ENCODE results near the gene ERMP1.

The ERMP1 gene

GRCh38 chr9:5789489-5789888, 43.4 kb downstream of the ERMP1 start:
- Histone ChIP-seq H3K4me3 (ENCODE audit: low read depth, low read length) (no peak overlapping the region), H3K4me1 (peaks cover 5% of the 10 kb centered on the region), H2AFZ (no peak overlapping the region), H3K9me3 (ENCODE audit: control insufficient read depth, low read length) (no peaks in the 10 kb centered on the region), H3K27ac (no peak overlapping the region), H3K4me2 (ENCODE audit: low read length) (no peak overlapping the region), H3K9ac (no peak overlapping the region), H3K79me2 (peaks cover 7% of the 10 kb centered on the region), H3K36me3 (ENCODE audit: control insufficient read depth, insufficient read depth, low read length) (no peaks in the 10 kb centered on the region), H3K27me3 (ENCODE audit: control insufficient read depth, insufficient read depth, low read length) (no peaks in the 10 kb centered on the region)
- no peak for TF ChIP-seq CTCF (IDR thresholded peaks at IDR 0.05)

- Histone ChIP-seq H3K9ac (no peak overlapping the region), H3K4me2 (ENCODE audit: low read length) (no peak overlapping the region), H3K4me1 (peaks cover 5% of the 10 kb centered on the region), H3K4me3 (ENCODE audit: low read depth, low read length) (no peak overlapping the region), H3K36me3 (ENCODE audit: control insufficient read depth, insufficient read depth, low read length) (no peaks in the 10 kb centered on the region), H3K27ac (no peak overlapping the region), H3K9me3 (ENCODE audit: control insufficient read depth, low read length) (no peaks in the 10 kb centered on the region), H2AFZ (no peak overlapping the region), H3K79me2 (peaks cover 4% of the 10 kb centered on the region), H3K27me3 (ENCODE audit: control insufficient read depth, insufficient read depth, low read length) (no peaks in the 10 kb centered on the region)
- no peak for TF ChIP-seq CTCF (IDR thresholded peaks at IDR 0.05)
These were observed 45.1 kb downstream of the ERMP1 start for GRCh38 chr9:5787759-5788302.

- TF ChIP-seq CTCF (IDR thresholded peaks at IDR 0.05): no peak
- no peaks in the 10 kb centered on the region for H3K9me3 ChIP-seq (ENCODE audit: control insufficient read depth, low read length)
- no peak overlapping the region for H3K9ac ChIP-seq
- no peaks in the 10 kb centered on the region for H3K36me3 ChIP-seq (ENCODE audit: control insufficient read depth, insufficient read depth, low read length)
- H3K4me1 ChIP-seq: peaks cover 5% of the 10 kb centered on the region
- peak overlapping the region; percentile 34 for H3K27ac ChIP-seq
- H3K4me3 ChIP-seq (ENCODE audit: low read depth, low read length): no peak overlapping the region
- no peak overlapping the region for H3K4me2 ChIP-seq (ENCODE audit: low read length)
- H3K27me3 ChIP-seq (ENCODE audit: control insufficient read depth, insufficient read depth, low read length): no peaks in the 10 kb centered on the region
- peaks cover 4% of the 10 kb centered on the region for H3K79me2 ChIP-seq
- H2AFZ ChIP-seq: no peak overlapping the region
These were observed 45.7 kb downstream of the ERMP1 start for GRCh38 chr9:5787220-5787619.

- Histone ChIP-seq H3K9ac (no peak overlapping the region), H3K79me2 (peaks cover 2% of the 10 kb centered on the region), H2AFZ (no peak overlapping the region), H3K4me2 (ENCODE audit: low read length) (no peak overlapping the region), H3K27me3 (ENCODE audit: control insufficient read depth, insufficient read depth, low read length) (no peaks in the 10 kb centered on the region), H3K27ac (peak overlapping the region; percentile 34), H3K4me1 (peaks cover 2% of the 10 kb centered on the region), H3K9me3 (ENCODE audit: control insufficient read depth, low read length) (no peaks in the 10 kb centered on the region), H3K4me3 (ENCODE audit: low read depth, low read length) (no peak overlapping the region), H3K36me3 (ENCODE audit: control insufficient read depth, insufficient read depth, low read length) (no peaks in the 10 kb centered on the region)
- no peak for TF ChIP-seq CTCF (IDR thresholded peaks at IDR 0.05)
These were observed 46.4 kb downstream of the ERMP1 start for GRCh38 chr9:5786370-5787127.

All from parathyroid adenoma (tissue), 2 donors.